ENCODE measurements around the gene PODXL. TPM values are rescaled to one million over a fixed set of nuclear protein-coding genes. Genes with fewer than 3 reads are reported as not detected.

PODXL gene
- polyA plus RNA-seq, 1 donor from 2014 or later = 4.5 TPM

DNA sequence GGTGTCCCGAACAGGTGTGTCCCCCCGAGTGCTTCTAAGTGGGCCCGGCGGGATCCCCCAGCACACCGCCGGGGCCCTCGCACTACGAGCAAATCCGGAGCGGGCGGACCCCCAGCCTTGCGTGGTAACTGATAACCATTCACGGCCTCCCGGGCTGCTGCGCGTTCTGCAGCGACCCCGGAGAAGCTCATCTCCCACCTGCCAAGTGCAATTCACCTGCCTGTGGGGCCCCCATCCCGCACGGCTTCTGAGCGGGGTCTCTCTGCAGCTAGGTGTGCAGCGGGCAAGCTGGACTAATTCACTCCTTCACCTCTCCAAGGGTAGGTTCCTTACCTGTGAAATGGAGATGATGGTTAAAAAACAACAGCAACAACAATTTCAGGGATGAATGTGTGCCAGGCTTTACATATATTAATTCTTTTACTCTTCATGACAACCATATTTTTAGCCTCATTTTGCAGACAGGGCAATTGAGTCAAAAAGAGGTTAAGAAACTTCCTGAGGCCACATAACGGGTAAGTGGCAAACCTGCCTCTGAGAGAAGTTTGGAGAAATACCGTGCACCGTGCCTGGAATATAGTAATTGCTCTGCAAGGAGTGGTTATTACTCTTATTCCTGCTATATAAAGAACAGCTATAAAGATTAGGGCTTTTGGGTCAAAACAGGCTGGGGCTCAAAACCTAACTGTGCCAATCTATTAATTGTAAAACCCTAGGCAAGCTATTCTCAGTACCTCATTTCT, 652 bp upstream of the PODXL start:
- no peaks in the 10 kb centered on the region for H3K36me3 ChIP-seq (ENCODE audit: insufficient read depth, low read length)
- no peak overlapping the region for H3K27ac ChIP-seq (ENCODE audit: low read length)

DNA sequence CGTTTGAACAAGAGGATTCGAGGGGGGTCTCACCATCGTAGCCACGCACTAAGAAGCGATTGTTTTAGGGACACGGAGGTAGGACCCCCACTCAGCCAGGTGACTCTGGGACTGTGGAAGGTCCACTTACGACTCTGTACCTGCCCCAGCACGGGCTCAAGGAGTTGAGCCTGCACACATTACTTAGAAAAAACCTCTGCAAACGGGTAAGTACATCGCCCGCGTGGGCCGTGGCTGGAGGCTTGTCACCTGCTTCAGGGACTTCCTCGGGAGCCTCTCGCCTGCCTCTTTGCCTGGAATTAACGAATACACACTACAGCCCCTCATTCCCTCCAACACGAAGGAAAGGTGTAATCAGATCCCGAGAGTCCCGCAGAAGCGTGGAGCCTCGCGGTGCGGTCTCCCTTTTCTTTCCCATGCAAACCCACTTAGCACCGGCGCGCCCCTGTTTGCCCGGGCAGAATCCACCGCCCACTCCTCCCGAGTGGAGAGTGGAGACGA, 826 bp downstream of the PODXL start:
- Histone ChIP-seq H4K20me1 (ENCODE audit: insufficient read depth) (no peaks in the 10 kb centered on the region), H2AFZ (ENCODE audit: low read depth, low read length) (no peak overlapping the region), H3K4me3 (ENCODE audit: low read length) (peak overlapping the region; percentile 92), H3K79me2 (replicated peaks; ENCODE audit: insufficient read depth, low read length) (no peaks in the 10 kb centered on the region), H3K9me3 (ENCODE audit: low read length) (no peaks in the 10 kb centered on the region), H3K27me3 (ENCODE audit: insufficient read depth, low read depth, low read length) (peaks cover 45% of the 10 kb centered on the region), H3F3A (ENCODE audit: insufficient read depth, low read length, poor library complexity, severe bottlenecking) (no peaks in the 10 kb centered on the region), H3K4me2 (ENCODE audit: low read length) (peak overlapping the region; percentile 55), H3K9me2 (ENCODE audit: insufficient read depth, low read length) (no peaks in the 10 kb centered on the region), H3K9ac (ENCODE audit: low read length) (peak overlapping the region; percentile 68), H3K27ac (ENCODE audit: low read length) (no peak overlapping the region), H3K36me3 (ENCODE audit: insufficient read depth, low read length) (no peaks in the 10 kb centered on the region)
- no peak for TF ChIP-seq TAF1 (IDR thresholded peaks at IDR 0.05; ENCODE audit: low read depth)
- no peak for TF ChIP-seq EP300 (conservative IDR thresholded peaks at IDR 0.05; ENCODE audit: poor library complexity, severe bottlenecking)
- TF ChIP-seq EZH2 (IDR thresholded peaks at IDR 0.05; ENCODE audit: borderline replicate concordance, insufficient read depth, low read length, poor library complexity, severe bottlenecking) = no peak
- no peak for TF ChIP-seq SMC3 (conservative IDR thresholded peaks at IDR 0.05; ENCODE audit: poor library complexity)
- TF ChIP-seq POLR2AphosphoS5 (IDR thresholded peaks at IDR 0.05) = no peak
- TF ChIP-seq, protein P1, sequence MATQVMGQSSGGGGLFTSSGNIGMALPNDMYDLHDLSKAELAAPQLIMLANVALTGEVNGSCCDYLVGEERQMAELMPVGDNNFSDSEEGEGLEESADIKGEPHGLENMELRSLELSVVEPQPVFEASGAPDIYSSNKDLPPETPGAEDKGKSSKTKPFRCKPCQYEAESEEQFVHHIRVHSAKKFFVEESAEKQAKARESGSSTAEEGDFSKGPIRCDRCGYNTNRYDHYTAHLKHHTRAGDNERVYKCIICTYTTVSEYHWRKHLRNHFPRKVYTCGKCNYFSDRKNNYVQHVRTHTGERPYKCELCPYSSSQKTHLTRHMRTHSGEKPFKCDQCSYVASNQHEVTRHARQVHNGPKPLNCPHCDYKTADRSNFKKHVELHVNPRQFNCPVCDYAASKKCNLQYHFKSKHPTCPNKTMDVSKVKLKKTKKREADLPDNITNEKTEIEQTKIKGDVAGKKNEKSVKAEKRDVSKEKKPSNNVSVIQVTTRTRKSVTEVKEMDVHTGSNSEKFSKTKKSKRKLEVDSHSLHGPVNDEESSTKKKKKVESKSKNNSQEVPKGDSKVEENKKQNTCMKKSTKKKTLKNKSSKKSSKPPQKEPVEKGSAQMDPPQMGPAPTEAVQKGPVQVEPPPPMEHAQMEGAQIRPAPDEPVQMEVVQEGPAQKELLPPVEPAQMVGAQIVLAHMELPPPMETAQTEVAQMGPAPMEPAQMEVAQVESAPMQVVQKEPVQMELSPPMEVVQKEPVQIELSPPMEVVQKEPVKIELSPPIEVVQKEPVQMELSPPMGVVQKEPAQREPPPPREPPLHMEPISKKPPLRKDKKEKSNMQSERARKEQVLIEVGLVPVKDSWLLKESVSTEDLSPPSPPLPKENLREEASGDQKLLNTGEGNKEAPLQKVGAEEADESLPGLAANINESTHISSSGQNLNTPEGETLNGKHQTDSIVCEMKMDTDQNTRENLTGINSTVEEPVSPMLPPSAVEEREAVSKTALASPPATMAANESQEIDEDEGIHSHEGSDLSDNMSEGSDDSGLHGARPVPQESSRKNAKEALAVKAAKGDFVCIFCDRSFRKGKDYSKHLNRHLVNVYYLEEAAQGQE (IDR thresholded peaks at IDR 0.05; ENCODE audit: borderline replicate concordance) = no peak
- no peak for TF ChIP-seq RAD21 (conservative IDR thresholded peaks at IDR 0.05)
- TF ChIP-seq MXI1 (conservative IDR thresholded peaks at IDR 0.05; ENCODE audit: poor library complexity, severe bottlenecking) = no peak
- TF ChIP-seq, protein P2, sequence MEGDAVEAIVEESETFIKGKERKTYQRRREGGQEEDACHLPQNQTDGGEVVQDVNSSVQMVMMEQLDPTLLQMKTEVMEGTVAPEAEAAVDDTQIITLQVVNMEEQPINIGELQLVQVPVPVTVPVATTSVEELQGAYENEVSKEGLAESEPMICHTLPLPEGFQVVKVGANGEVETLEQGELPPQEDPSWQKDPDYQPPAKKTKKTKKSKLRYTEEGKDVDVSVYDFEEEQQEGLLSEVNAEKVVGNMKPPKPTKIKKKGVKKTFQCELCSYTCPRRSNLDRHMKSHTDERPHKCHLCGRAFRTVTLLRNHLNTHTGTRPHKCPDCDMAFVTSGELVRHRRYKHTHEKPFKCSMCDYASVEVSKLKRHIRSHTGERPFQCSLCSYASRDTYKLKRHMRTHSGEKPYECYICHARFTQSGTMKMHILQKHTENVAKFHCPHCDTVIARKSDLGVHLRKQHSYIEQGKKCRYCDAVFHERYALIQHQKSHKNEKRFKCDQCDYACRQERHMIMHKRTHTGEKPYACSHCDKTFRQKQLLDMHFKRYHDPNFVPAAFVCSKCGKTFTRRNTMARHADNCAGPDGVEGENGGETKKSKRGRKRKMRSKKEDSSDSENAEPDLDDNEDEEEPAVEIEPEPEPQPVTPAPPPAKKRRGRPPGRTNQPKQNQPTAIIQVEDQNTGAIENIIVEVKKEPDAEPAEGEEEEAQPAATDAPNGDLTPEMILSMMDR (IDR thresholded peaks at IDR 0.05; ENCODE audit: poor library complexity, severe bottlenecking) = no peak

More for the DNA sequence above, 652 bp upstream of the PODXL start:
- no peaks in the 10 kb centered on the region for H3F3A ChIP-seq (ENCODE audit: insufficient read depth, low read length, poor library complexity, severe bottlenecking)
- H3K9ac ChIP-seq (ENCODE audit: low read length) = peak overlapping the region; percentile 69
- H3K9me2 ChIP-seq (ENCODE audit: insufficient read depth, low read length) = no peaks in the 10 kb centered on the region
- H3K79me2 ChIP-seq (replicated peaks; ENCODE audit: insufficient read depth, low read length) = no peaks in the 10 kb centered on the region
- no peaks in the 10 kb centered on the region for H4K20me1 ChIP-seq (ENCODE audit: insufficient read depth)
- H3K9me3 ChIP-seq (ENCODE audit: low read length) = no peaks in the 10 kb centered on the region
- H2AFZ ChIP-seq (ENCODE audit: low read depth, low read length) = peak overlapping the region; percentile 27
- H3K27me3 ChIP-seq (ENCODE audit: insufficient read depth, low read depth, low read length) = peaks cover 45% of the 10 kb centered on the region
- TF ChIP-seq MXI1 (conservative IDR thresholded peaks at IDR 0.05; ENCODE audit: poor library complexity, severe bottlenecking) = no peak
- peak; percentile 58 for TF ChIP-seq POLR2AphosphoS5 (IDR thresholded peaks at IDR 0.05)
- TF ChIP-seq, protein P1 (IDR thresholded peaks at IDR 0.05; ENCODE audit: borderline replicate concordance) = no peak
- no peak for TF ChIP-seq EZH2 (IDR thresholded peaks at IDR 0.05; ENCODE audit: borderline replicate concordance, insufficient read depth, low read length, poor library complexity, severe bottlenecking)
- TF ChIP-seq, protein P2 (IDR thresholded peaks at IDR 0.05; ENCODE audit: poor library complexity, severe bottlenecking) = no peak
- no peak for TF ChIP-seq EP300 (conservative IDR thresholded peaks at IDR 0.05; ENCODE audit: poor library complexity, severe bottlenecking)
- peak overlapping the region; percentile 69 for H3K4me2 ChIP-seq (ENCODE audit: low read length)
- peak overlapping the region; percentile 79 for H3K4me3 ChIP-seq (ENCODE audit: low read length)

Measured in neural cell (in vitro differentiated cells).